Endothelial cell of umbilical vein (primary cell): ENCODE results near the gene PKD2L1.

ENCODE experiments used
- GATA2 ChIP-seq: IDR thresholded peaks from 2 replicates; pipeline ENCODE4 v1.7.0; 2011; ENCODE audit warnings: low read depth, mild to moderate bottlenecking, moderate library complexity, mixed read lengths, low read length; ENCODE audit not compliant: insufficient read length, insufficient read depth
- JUN ChIP-seq: IDR thresholded peaks from 2 replicates; pipeline ENCODE4 v1.6.1; 2011; ENCODE audit warnings: borderline replicate concordance, low read depth; ENCODE audit not compliant: insufficient read length, insufficient read depth
- TF ChIP-seq, protein P1 (sequence below): IDR thresholded peaks from 2 replicates; pipeline ENCODE4 v1.6.1; 2011; ENCODE audit not compliant: insufficient read depth, insufficient read length
- TF ChIP-seq, protein P2 (sequence below), 2 donors: IDR thresholded peaks; 1 replicate in 1 of 2; 2 replicates in 1 of 2; pipeline ENCODE4 v1.5.1; 2011; ENCODE audit warnings: low read length in 2 of 2, mild to moderate bottlenecking in 2 of 2, moderate library complexity in 2 of 2, control low read depth in 1 of 2, inconsistent platforms in 1 of 2, low read depth in 1 of 2; ENCODE audit not compliant: insufficient read depth in 1 of 2; ENCODE audit errors: extremely low read depth in 1 of 2

DNA sequence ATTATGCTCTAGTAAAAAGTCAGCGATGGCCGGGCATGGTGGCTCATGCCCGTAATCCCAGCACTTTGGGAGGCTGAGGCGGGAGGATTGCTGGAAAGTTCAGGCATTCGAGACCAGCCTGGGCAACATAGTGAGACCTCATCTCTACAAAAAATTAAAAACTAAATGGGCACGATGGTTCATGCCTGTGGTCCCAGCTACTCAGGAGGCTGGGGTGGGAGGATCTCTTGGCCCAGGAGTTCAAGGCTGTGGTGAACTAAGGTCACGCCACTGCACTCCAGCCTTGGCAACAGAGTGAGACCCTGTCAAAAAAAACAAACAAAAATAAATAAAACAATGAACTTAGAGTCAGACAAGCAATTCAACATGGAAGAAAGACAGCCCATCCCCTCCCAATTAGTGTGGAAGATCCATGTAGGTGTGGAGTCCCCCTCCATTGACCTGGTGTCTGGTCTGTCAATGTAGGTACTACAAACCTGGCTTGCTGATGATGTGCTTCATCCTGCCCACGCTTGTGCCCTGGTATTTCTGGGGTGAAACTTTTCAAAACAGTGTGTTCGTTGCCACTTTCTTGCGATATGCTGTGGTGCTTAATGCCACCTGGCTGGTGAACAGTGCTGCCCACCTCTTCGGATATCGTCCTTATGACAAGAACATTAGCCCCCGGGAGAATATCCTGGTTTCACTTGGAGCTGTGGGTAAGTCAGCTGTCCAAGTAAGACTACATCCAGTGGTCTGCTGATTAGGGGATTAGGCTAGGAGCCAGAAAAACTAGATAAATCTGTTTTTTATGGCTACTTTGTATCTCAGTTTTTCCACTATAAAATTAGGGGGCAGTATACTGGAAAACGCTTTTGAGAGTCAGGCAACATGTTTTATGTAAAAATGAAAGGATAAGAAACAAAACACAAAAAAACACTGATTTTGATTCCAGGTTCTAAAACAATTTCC is 26.3 kb upstream of the PKD2L1 start:
- TF ChIP-seq, protein P1, sequence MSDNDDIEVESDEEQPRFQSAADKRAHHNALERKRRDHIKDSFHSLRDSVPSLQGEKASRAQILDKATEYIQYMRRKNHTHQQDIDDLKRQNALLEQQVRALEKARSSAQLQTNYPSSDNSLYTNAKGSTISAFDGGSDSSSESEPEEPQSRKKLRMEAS: no peak
- TF ChIP-seq, protein P2, sequence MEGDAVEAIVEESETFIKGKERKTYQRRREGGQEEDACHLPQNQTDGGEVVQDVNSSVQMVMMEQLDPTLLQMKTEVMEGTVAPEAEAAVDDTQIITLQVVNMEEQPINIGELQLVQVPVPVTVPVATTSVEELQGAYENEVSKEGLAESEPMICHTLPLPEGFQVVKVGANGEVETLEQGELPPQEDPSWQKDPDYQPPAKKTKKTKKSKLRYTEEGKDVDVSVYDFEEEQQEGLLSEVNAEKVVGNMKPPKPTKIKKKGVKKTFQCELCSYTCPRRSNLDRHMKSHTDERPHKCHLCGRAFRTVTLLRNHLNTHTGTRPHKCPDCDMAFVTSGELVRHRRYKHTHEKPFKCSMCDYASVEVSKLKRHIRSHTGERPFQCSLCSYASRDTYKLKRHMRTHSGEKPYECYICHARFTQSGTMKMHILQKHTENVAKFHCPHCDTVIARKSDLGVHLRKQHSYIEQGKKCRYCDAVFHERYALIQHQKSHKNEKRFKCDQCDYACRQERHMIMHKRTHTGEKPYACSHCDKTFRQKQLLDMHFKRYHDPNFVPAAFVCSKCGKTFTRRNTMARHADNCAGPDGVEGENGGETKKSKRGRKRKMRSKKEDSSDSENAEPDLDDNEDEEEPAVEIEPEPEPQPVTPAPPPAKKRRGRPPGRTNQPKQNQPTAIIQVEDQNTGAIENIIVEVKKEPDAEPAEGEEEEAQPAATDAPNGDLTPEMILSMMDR (IDR thresholded peaks at IDR 0.05; ENCODE audit: extremely low read depth in 1 of 2, insufficient read depth in 1 of 2, low read depth in 1 of 2, low read length in 2 of 2): no peak
- TF ChIP-seq JUN (no peak), GATA2 (no peak)
